ENCODE measurements around the gene NSUN2. TPM values are rescaled to one million over a fixed set of nuclear protein-coding genes. Genes with fewer than 3 reads are reported as not detected.
A peak's percentile ranks its signal among the peaks of the same experiment; 100 is the strongest.

NSUN2 gene
- total RNA-seq, 2 donors from 2014 or later, result 40.8 to 54.5 TPM

- Histone ChIP-seq H3K27ac (no peak overlapping the region), H3K36me3 (peaks cover 4 to 10% of the 10 kb centered on the region in 2 donors), H3K9me3 (no peaks in the 10 kb centered on the region), H3K4me3 (no peak overlapping the region), H3K27me3 (replicated peaks; ENCODE audit: insufficient read depth) (no peaks in the 10 kb centered on the region), H3K4me1 (replicated peaks) (no peaks in the 10 kb centered on the region)
- no peak for DNase-seq (ENCODE audit: low spot score)
- TF ChIP-seq POLR2A (IDR thresholded peaks at IDR 0.05), result no peak
- peak; percentile 38 for TF ChIP-seq POLR2AphosphoS5 (IDR thresholded peaks at IDR 0.05)
- no peak for TF ChIP-seq CTCF (IDR thresholded peaks at IDR 0.05)
- 59% methylated on average over 20 of the region's 20 CpGs for WGBS
- intact Hi-C loops (cut with DNase I), result no loop called here
Measured at GRCh38 chr5:6611334-6612256, 21.2 kb downstream of the NSUN2 start.

- intact Hi-C loops (cut with DNase I), result no loop called here
Measured at GRCh38 chr5:6608016-6608415, 24.8 kb downstream of the NSUN2 start.

GRCh38 chr5:6607559-6607936 lies 25.3 kb downstream of the NSUN2 start:
- intact Hi-C loops (cut with DNase I), result no loop called here
- Histone ChIP-seq H3K4me1 (replicated peaks) (no peaks in the 10 kb centered on the region), H3K27me3 (replicated peaks; ENCODE audit: insufficient read depth) (no peaks in the 10 kb centered on the region), H3K4me3 (no peak overlapping the region), H3K36me3 (peaks cover 0 to 4% of the 10 kb centered on the region in 2 donors), H3K27ac (no peak overlapping the region), H3K9me3 (no peaks in the 10 kb centered on the region)
- 75% methylated on average over 5 of the region's 5 CpGs for WGBS
- no peak for DNase-seq (ENCODE audit: low spot score)
- TF ChIP-seq POLR2AphosphoS5 (IDR thresholded peaks at IDR 0.05) (no peak), POLR2A (IDR thresholded peaks at IDR 0.05) (no peak), CTCF (IDR thresholded peaks at IDR 0.05) (no peak)

More at GRCh38 chr5:6608016-6608415, 24.8 kb downstream of the NSUN2 start:
- 92% methylated on average over 3 of the region's 3 CpGs for WGBS
- no peaks in the 10 kb centered on the region for H3K4me1 ChIP-seq (replicated peaks)
- H3K27me3 ChIP-seq (replicated peaks; ENCODE audit: insufficient read depth), result no peaks in the 10 kb centered on the region
- H3K9me3 ChIP-seq, result no peaks in the 10 kb centered on the region
- H3K27ac ChIP-seq, result no peak overlapping the region
- TF ChIP-seq POLR2A (IDR thresholded peaks at IDR 0.05), result no peak
- no peak for TF ChIP-seq POLR2AphosphoS5 (IDR thresholded peaks at IDR 0.05)
- no peak for TF ChIP-seq CTCF (IDR thresholded peaks at IDR 0.05)
- H3K4me3 ChIP-seq, result no peak overlapping the region
- peaks cover 0 to 4% of the 10 kb centered on the region in 2 donors for H3K36me3 ChIP-seq
- DNase-seq (ENCODE audit: low spot score), result no peak

- Histone ChIP-seq H3K27ac (no peak overlapping the region), H3K4me3 (no peak overlapping the region), H3K27me3 (replicated peaks; ENCODE audit: insufficient read depth) (no peaks in the 10 kb centered on the region), H3K36me3 (peaks cover 0 to 7% of the 10 kb centered on the region in 2 donors), H3K9me3 (no peaks in the 10 kb centered on the region), H3K4me1 (replicated peaks) (no peaks in the 10 kb centered on the region)
- intact Hi-C loops (cut with DNase I), result no loop called here
- no peak for DNase-seq (ENCODE audit: low spot score)
- 92% methylated on average over 9 of the region's 9 CpGs for WGBS
- TF ChIP-seq POLR2A (IDR thresholded peaks at IDR 0.05), result no peak
- TF ChIP-seq CTCF (IDR thresholded peaks at IDR 0.05), result no peak
- no peak for TF ChIP-seq POLR2AphosphoS5 (IDR thresholded peaks at IDR 0.05)
Measured at GRCh38 chr5:6606884-6607558, 25.8 kb downstream of the NSUN2 start.
